Measurements from ENCODE around the gene KSR1.
A peak's percentile ranks its signal among the peaks of the same experiment; 100 is the strongest.
"Not testable (repeated sequence)": the region's sequence is repeated elsewhere in the genome, so short reads cannot be mapped to it uniquely, and the experiment has no call there.

Gene KSR1

DNA sequence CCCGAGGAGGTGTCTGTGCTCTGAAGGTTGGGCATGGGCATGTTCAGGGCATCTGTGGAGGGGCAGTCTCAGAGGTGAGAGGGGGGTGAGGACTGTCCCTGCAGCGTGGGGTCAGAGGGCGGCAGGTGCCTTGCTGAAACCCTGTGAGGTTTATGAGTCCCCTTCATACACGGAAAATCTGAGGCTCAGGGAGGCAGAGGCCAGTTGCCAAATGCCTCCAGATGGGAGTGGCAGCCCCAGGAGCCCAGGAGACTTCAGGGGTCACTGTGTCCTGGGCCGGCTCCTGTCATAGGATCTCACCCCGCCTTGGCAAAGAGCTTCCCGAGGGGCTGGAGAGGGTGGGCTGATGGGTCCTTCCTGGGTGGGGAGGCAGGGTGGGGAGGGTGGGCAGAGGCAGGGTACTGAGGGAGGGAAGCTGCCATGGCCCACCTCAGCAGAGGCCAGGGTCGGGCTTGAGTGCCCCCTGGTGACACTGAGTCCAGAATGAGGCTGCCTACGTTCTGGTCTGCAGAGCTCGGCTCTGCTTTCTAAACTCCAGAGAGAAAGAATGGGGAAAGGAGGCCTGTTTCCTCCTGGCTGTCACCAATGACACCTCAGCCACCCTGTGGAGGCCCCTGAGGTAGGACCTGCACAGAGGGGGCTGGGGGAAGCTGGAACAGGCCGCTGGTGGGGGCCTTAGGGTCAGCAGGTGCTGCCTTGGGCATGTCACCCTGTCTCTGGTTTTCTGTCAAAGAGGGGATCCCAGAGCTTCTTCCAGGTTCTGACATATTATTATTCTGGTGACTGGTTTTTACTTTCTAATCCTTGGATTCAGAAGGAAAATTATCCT, 175.9 kb downstream of the KSR1 start:
- no peak for DNase-seq (ENCODE audit: low read depth, low spot score)

DNA sequence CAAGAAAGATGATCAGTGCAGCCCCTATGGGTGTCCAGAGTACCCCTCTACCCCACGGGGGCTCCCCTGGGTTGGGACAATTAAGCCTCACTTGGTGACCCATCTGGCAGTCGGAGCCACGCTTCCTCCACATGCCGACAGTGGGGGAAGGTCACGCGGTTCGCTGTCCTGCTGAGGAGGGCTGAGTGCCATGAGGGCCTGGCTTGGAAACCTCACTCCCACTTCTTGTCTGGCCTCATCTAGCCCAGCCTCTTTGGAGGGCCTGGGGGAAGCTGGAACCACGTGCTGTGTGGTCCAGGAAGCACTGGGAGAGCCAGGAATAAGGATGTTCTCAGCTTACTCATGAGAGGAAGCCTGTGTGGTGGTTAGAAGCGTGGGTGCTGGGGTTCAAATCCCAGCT, 176.5 kb downstream of the KSR1 start:
- DNase-seq (ENCODE audit: low read depth, low spot score) = peak; percentile 38

DNA sequence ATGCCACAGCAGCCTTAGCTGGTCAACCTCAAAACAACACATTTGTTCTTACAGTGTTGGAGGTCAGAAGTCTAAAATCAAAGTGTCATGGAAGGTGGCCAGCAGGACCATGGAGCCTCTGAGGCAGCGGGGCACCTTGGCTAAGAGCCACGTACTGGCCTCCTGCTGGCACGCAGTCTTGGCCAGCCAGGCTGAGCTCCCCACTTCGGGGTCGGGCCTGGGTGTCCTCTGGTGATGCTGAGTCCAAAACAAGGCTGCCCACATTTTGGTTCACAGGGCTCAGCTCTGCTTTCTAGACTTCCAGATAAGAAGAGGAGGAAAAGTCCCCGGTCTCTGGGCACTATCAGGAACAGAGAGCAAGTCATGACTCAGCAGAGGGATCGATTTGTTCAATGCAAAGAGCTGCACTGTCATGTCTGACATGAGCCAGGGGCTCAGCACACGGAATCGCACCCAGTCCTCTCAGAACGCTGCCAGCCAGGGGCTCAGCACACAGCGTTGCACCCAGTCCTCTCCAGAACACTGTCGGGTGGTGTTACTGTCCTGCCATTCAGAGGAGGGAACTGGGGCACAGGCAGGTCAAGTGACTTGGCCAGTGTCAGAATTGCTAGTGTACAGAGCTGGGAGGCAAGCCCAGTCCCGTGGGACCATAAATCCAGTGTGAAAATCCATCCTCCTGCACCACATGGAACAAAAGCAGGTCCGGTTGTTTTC, 177.2 kb downstream of the KSR1 start:
- DNase-seq (ENCODE audit: low read depth, low spot score) = no peak

DNA sequence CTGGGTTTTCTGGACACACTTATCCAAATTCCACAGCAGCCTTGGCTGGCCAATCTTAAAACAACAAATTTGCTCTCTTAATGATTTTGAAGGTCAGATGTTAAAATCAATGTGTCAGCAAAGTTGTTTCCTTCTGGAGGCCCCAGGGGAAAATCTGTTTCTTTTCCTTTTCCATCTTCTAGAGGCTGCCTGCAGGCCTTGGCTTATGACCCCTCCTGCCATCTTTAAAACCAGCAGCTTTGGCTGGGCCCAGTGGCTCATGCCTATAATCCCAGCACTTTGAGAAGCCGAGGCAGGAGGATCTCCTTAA, 177.7 kb downstream of the KSR1 start:
- DNase-seq (ENCODE audit: low read depth, low spot score) = no peak

DNA sequence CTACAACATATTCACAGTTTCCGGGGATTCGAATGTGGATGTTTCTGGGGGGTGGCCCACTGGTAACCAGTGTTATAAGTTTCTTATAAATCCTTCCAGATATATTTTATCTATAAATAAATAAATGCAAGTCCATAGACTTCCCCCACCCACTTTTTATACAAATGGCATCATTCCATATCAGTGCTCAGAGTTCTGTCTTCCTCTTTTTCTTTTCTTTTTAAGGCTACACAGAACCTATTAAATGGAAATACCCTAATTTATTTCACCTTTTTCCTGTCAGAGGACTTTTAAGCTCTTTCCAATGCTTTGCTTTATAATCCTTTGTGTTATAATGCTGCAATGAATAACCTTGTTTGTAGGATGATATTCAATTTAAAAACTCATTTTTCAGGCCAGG, 178.5 kb downstream of the KSR1 start:
- no peak for DNase-seq (ENCODE audit: low read depth, low spot score)

DNA sequence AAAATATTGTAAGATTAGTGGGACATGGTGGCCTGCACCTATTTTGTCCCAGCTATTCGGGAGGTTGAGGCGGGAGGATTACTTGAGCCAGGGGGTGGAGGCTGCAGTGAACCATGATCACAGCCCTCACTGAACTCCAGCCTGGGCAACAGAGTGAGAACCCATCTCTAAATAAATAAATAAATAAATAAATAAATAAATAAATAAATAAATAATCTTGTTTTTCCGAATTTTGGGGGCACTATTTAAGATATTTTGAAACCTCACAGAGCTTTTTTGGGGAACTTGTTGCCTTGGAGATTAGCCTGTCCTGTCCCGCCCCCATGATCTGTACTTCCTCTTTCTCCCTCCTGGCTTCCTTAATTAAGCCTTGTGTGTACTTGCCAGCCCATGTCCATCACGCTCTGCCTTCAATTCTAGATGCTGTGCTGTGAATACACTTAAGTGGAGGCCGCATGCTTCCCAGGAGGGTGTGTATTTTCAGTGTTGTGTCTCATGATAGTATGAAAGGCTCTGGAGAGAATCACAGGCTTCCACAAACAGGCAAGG, 179.1 kb downstream of the KSR1 start:
- no peak for DNase-seq (ENCODE audit: low read depth, low spot score)

DNA sequence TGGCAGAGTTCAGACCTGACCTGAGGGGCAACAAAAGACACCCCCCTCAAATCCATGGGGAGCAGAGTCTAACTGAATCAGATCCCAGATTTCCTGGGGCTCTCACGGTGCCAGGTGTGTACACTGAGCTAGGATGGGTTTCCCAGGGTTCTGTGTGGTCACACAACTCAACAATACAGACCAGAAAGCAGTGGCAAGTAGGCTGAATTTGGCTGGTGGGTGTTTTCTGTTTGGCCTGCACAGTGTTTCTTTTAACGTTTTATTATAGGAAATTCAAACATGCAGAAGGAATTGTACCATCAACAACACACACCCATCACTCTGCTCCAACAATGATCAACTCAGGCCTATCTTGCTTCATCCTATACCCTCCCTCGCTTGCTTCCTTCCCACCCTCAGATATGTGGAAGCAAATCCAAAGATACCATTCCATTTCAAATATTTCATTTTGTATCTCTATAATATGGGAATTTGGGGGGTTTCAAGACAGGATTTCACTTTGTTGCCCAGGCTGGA, 179.8 kb downstream of the KSR1 start:
- DNase-seq (ENCODE audit: low read depth, low spot score) = not testable (repeated sequence)

DNA sequence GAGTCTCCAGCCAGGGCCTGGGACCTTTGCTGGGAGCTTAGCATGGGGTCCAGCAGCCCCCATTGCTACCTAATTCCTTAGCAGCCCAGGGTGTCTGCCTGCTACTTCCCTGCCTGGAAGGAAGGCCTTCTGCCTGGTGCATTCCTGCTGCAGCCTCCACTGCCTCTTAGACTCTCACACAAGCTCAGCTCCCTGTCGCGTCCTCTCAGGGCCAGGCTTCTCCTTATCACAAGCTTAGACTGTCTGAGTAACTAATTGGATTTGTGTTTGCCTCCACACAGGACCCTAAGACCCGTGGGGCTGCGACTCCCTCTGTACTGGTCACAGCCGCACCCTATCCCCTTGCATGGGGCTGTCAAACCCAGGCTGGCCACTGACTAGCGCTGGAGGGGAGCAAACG, 181.6 kb downstream of the KSR1 start:
- DNase-seq (ENCODE audit: low read depth, low spot score) = not testable (repeated sequence)

DNA sequence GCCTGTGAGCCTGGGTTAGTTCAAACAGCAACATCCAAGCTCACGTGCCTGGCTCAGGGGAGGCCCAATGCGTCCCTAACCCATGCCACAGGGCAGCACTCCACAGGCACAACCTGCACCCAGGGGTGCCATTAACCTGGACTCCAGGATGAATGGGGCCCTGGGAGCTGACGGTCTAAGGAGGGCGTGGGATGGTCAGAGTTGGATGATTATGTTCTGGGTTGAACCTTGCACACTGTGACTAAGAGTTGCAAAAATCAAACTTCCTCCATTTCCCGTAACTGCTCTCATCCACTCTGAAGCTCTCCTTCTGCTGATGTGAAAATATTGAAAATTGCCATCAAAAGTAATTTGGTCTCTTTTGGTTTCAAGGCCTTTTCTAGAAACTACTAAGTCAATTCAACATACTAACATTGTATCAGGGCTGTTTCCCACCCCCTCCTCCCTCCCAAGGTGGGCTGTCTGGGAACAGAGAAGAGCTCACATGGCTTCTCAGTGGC, 182.2 kb downstream of the KSR1 start:
- not testable (repeated sequence) for DNase-seq (ENCODE audit: low read depth, low spot score)

DNA sequence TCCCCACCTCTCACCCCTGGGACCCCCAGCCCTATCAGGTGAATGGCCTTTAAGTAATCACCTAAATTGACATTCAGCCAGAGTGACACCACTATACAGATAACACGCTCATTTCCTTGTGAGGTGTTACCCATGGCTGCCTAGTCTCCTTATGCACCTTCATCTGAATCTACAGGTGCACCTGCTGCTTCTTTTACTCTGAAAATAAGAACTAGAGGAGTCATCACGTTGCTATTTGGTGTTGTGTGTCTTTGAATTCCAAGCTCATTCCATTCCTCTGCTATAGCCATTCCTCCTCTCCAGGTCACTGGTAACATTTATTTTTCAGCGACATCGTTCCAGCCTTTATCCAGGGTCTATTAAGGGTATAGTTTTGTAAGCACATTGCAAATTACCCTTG, 184.5 kb downstream of the KSR1 start:
- no peak for DNase-seq (ENCODE audit: low read depth, low spot score)

DNA sequence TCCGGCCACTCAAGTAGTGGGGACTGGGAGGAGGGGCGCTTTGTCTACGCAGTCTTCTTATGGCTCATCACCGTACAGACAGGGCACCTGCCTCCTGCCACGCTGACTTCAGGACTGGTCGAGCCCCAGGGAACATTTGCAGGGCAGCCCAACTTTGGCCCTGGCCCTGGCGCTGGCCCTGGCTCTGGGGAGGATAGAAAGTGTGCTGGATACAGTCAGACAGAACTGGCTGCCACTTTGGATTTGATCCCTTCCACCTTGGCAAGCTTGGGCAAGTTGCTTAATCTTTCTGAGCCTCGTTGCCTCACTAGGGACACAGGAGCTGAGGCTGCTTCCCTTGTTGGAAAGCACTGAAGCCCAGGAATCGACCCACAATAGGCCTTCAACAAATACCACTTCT, 188.3 kb downstream of the KSR1 start:
- DNase-seq (ENCODE audit: low read depth, low spot score) = no peak

DNA sequence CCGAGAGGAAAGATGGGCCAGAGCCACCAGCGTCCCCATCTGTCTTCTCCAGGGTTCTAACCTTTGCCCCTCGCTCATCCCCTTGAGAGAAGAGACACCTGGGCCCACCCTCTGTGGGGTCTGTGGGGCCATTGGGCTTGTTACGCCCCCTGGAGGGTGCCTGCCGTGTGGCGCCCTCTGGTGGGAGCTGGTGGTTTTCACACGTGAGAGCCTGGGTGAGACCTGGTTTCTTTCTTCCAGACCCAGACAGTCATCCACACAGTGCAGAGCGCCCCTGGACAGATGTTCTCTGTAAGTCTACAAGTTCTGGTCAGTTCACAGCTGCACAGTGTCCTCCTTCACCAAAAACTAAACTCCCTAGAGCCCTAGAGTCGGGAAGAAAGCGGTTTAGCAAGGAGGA, 189.4 kb downstream of the KSR1 start:
- DNase-seq (ENCODE audit: low read depth, low spot score) = not testable (repeated sequence)

DNA sequence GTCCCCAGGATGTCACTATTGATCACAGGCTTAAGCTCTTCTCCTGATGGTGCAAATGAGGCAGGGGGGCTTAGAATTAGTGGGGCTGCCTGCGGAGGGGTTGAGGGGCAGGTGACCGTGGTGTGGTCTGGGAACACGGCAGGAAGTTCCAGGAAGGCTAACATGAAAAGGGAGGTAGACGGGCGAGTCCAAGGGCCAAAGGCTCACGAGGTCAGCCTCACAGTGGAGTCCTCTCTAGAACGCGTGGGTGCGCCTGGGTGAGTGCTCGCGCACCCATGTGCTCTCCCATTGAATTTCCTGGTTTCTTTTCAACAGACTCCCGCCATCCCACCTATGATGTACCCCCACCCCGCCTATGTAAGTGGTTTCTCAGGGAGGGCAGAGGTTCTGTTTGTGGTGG, 190.0 kb downstream of the KSR1 start:
- DNase-seq (ENCODE audit: low read depth, low spot score) = no peak

DNA sequence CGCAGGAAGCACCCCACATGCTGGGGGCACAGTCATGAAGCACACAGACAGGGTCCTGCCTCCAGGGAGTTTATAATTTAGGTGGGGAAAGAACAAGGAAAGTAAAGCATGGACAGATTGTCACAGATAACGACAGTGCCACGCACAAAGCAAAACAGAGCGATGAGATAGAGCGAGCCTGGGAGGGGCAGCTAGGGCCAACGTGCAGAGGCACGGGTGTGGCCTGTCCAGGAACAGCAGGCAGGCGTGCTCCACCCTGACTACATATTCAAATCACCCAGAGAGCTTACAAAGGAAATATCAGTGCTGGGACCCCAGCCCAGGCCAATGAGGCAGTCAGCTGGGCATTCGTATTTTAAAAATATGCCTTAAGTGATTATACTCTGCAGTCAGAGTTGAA, 191.5 kb downstream of the KSR1 start:
- DNase-seq (ENCODE audit: low read depth, low spot score) = no peak

DNA sequence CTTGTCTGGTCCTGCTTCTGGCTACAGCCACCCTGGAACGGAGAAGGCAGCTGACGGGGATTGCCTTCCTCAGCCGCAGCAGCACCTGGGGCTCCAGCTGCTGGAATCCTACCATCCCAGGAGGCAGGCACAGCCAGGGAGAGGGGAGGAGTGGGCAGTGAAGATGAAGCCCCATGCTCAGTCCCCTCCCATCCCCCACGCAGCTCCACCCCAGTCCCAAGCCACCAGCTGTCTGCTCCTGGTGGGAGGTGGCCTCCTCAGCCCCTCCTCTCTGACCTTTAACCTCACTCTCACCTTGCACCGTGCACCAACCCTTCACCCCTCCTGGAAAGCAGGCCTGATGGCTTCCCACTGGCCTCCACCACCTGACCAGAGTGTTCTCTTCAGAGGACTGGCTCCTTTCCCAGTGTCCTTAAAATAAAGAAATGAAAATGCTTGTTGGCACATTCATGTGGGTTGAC, 192.9 kb downstream of the KSR1 start:
- not testable (repeated sequence) for DNase-seq (ENCODE audit: low read depth, low spot score)

DNA sequence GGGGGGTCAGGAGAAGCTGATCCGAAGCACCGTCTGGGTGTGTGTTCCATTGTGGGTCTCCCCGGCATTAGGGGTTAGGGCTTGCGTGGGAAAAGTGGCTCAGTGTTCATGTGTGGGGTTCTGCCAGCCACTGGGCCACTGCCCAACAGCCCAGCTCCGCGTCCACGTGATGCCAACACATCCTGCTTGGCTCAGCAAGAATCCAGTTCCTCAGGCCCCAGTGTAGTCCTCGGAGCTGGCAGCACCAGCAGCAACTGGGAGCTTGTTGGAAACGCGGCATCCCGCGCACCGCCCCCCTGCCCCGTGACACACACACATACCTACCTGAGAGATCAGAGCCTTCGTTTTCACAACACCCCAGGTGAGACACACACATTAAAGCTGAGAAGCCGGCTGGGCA, 193.7 kb downstream of the KSR1 start:
- no peak for DNase-seq (ENCODE audit: low read depth, low spot score)

DNA sequence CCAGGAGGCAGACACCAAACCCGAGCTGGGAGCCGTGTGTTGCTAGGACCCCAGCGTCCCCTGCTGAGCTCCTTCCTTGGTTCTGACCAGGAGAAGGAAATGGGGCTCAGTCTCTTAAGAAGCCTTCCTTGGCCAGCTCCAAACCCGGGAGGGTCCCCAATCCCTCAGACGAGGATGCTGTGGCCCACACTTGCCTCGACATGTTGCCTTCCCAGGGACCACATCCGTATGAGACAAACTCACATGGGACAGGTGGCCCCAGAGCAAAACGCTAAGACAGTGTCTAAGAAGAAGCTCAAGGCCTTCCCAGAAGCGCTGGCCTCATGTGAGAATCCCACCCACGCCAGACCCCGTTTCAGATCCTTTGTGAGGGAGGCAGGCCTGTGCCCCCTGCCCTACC, 194.6 kb downstream of the KSR1 start:
- no peak for DNase-seq (ENCODE audit: low read depth, low spot score)

DNA sequence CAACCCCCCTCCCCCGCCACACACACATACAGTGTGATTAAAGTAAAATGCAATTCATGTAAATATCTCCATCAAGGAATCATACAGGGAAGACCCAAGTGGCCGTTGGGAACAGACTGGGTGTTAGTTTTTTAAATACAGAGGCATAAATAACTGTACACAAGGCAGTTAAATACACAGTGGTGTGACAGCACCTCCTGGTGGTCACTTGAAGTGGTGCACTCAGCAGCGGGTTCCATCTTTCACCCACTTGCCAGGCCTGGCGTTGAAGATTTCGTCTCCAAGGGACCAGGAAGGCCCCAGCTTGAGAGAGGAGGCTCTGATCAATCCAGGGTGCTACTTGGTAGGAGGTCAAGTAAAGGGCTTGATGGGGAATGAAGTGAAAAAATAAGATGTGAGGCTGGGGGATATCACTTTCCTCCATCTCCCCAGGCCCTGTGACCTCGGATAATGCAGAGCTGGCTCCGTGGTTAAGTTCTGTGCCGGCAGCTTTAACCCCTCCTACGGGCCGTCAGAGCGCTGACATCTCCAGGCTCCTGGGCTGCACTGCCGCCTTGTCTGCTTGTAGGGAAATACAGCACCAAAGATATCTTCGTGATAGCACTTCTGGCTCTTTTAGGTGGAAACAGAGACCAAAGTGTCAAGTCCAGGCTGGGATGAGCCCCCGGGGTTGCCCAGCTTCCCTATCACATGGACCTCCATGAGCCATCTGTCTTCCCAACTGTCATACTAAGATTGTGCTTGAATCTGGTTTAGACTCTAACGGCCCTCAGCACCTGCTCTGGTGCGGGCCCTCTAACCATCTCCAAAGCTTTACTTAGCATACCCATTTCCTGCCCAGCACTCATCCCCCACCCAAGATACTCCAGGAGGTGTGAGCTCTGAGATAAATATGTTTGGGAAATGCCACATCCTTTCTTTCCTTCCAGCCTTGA, 195.4 kb downstream of the KSR1 start:
- no peak for DNase-seq (ENCODE audit: low read depth, low spot score)

DNA sequence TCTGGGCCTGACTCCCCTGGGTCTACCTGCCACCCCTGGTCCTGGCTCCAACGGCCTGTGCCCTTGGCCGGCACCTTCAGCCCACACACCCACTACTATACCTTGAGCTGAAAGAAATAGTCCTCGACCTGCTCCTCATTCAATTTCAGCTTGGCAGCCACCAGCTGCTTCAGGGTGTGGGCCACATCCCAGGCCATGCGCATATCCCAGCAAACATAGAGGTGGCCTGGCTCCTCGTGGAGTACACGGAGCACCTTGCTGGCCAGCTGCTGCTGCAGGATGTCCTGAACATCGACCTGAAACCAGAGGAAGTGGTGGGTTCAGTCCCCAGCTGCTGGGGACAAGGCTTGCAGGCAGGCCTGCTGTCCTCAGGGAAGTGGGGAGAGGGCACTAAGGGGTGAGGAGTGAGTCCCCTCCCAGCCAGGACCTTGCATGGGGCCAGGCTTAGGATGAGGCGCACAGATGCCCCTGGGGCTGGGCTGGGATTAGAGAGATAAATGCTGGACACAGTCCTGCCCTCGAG, 197.3 kb downstream of the KSR1 start:
- not testable (repeated sequence) for DNase-seq (ENCODE audit: low read depth, low spot score)

DNA sequence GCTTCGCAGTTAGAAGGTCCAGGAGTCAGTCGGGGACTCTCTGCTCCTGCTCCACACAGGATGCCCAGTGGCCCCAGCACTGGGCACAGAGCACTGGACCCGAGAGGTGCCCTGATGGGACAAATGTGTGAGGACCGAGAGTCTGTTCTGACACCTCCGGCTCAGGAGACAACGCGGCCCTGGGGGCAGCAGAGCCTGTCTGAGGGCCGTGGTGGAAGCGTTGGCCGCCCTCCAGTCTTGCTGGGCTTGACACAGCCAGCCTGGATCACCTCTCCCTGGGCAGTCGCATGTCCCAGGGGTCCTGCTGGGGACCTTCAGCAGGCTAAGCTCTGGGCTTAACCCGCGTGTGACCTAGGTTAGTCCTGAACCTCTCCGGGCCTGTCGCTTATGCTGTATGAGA, 197.9 kb downstream of the KSR1 start:
- no peak for DNase-seq (ENCODE audit: low read depth, low spot score)
